Stomach (tissue), 4 donors: ENCODE data around the gene CIBAR2.

ENCODE experiments used
- CTCF ChIP-seq, 7 experiments: fragments of 450-650 bp in 4 of 7; fragments of 200-600 bp in 3 of 7; sonication (generic) in 3 of 7; IDR thresholded peaks; one replicate each; pipeline ENCODE4 v1.5.1; 2016 to 2019; ENCODE audit warnings: antibody characterized with exemption in 7 of 7, control low read depth in 2 of 7, mild to moderate bottlenecking in 1 of 7
- POLR2A ChIP-seq, 4 donors: fragments of 450-650 bp; IDR thresholded peaks; one replicate each; pipeline ENCODE4 v1.6.1; 2016; ENCODE audit warnings: antibody characterized with exemption in 4 of 4, control low read depth in 2 of 4, mild to moderate bottlenecking in 1 of 4, moderate library complexity in 1 of 4
- POLR2AphosphoS5 ChIP-seq, 3 donors: sonication (generic); formaldehyde crosslinking; IDR thresholded peaks; one replicate each; pipeline ENCODE4 v1.6.1; 2016; ENCODE audit warnings: antibody characterized with exemption in 3 of 3

GRCh38 chr16:85126394-85126704, 14.1 kb upstream of the CIBAR2 start:
- no peak for TF ChIP-seq POLR2A (IDR thresholded peaks at IDR 0.05)
- no peak for TF ChIP-seq POLR2AphosphoS5 (IDR thresholded peaks at IDR 0.05)
- no peak for TF ChIP-seq CTCF (IDR thresholded peaks at IDR 0.05)
